HG02588 (cell line): ENCODE results near the gene GGA3.
A peak's percentile ranks its signal among the peaks of the same experiment; 100 is the strongest.

Experiments
- ATAC-seq: cut with Tn5 transposase; IDR thresholded peaks from one replicate; pipeline ENCODE4 v1.9.1; 2021; ENCODE audit warnings: mild to moderate bottlenecking, moderate library complexity; ENCODE audit not compliant: unreplicated experiment

Gene GGA3

GRCh38 chr17:75250009-75250471 lies 11.4 kb downstream of the GGA3 start:
- peak; percentile 86 for ATAC-seq

DNA sequence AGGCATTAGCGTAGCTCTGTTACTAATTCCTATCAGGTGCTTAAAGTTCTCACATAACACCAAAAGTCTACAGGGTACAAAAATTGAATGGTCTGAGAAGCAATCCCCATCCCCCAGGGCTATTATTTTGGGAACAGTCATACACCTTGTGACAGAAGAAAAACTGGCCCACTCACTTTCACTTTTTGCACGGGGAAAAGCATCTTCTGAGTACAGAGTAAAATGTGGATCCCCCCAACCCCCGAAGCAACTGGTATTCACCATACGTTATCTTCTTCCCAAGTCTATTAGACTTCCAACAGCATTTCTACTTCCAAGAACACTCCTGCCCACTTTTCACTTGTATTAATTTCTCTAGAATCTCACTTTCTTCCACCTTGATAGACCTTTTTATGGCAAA lies 11.8 kb downstream of the GGA3 start:
- no peak for ATAC-seq

- ATAC-seq: no peak
Measured at GRCh38 chr17:75246404-75246803, 15.0 kb downstream of the GGA3 start.

GRCh38 chr17:75245011-75245410 lies 16.4 kb downstream of the GGA3 start:
- ATAC-seq: no peak

DNA sequence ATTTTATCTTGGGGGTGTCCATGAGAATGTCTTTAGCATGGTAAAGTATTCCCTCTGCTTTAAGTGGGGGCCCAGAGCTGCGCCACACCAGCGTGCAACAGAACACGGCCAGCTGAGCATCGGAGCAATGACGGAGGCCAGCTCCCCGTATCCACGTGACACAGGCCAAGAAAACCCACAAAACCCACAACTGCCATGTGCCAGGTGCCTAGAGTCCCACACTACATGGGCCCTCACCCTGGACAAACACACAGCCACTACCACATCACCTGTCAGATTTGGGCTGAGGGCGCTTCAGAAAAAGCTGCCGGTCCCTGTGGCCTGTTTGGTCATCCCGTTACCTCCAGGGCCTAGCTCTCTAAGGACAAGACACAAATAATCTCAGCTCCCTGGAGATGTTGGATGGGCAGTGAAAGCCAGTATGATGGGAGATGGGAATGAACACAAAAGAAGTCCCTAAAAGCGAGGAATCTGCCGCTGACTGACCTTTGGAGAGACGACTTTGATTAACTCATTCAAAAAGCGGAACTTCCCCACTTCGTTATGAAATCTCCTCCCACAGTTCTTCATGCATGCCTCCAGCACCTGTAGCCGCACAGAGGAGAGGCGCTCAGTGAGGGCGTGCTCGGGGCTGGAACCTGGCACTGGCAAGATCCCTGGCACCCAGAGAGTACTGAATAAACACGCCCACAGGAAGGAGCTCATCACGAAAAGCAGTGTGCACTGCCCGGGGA lies 17.1 kb downstream of the GGA3 start:
- no peak for ATAC-seq

GRCh38 chr17:75242461-75243042 lies 18.9 kb downstream of the GGA3 start:
- ATAC-seq: no peak

DNA sequence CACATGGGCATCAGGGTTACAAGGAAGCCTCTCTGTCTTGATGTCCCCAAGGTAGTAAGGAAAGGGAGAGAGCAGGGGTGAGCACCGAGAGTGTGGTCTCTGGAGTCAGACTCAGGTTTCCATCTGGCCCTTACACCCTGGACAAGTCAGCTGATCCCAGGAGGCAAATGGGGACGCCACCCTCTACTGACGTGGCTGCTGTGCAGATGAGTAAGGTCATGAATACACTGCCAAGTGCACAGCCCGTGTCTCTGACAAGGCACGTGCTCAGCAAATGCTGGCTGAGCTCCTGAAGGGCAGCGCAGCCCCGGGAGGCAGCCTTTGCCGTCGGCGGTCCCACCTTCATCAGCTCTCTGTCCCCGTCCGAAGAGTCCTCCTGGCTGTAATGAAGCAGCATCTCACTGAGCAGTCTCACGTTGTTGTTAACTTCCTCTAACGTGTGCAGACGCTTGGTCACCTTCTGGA lies 19.4 kb downstream of the GGA3 start:
- no peak for ATAC-seq

GRCh38 chr17:75241502-75241901 lies 19.9 kb downstream of the GGA3 start:
- no peak for ATAC-seq

DNA sequence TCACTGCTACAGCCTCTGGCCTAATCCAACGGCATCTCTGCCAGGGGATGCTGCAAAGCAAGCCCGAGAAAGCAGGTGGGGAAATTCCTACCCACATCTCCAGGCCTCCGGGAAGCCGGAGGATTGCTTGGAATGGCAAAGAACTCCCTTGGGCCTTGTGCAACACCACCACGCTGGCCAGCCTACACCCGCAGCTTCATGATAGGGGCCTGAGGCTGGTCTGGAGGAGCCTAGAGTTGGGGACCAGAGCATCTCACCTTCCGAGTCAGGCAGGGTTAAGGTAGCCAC lies 20.3 kb downstream of the GGA3 start:
- no peak for ATAC-seq

DNA sequence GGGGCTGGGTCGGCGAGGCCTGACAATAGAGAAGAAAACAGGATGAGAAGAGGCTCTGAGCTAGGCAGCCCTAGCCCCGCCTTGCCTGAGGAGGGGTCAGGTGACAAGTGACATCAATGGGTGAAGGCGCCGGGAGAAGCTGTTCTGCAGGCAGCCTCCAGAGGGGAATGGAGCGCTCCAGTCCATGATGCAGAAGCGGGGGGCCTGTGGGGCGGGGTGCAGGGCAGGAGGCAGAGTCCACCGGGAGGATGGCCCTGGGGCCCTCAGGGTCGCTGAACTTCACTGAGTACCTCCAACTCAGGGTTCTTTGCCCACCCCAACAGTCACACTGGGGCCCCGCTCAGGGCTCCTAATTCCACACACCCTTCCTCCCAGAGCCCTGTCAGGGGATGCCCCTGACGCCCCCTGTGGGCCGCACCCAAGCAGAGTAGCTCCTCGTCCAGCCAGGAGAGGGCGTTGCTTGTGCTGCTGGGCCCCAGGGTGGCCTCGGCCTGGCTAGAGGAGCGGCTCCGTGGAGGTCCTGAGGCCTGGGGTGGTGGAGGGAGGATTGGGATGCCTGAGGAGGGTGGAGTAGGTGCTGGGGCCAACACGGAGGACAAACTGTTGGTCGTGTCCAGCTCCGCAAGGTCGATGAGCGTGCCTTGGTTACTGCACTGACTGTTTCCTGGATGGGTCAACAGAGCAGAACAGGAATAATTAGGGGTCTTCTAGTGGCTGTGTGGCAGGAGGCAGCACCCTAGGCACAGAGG lies 20.8 kb downstream of the GGA3 start:
- ATAC-seq: no peak

DNA sequence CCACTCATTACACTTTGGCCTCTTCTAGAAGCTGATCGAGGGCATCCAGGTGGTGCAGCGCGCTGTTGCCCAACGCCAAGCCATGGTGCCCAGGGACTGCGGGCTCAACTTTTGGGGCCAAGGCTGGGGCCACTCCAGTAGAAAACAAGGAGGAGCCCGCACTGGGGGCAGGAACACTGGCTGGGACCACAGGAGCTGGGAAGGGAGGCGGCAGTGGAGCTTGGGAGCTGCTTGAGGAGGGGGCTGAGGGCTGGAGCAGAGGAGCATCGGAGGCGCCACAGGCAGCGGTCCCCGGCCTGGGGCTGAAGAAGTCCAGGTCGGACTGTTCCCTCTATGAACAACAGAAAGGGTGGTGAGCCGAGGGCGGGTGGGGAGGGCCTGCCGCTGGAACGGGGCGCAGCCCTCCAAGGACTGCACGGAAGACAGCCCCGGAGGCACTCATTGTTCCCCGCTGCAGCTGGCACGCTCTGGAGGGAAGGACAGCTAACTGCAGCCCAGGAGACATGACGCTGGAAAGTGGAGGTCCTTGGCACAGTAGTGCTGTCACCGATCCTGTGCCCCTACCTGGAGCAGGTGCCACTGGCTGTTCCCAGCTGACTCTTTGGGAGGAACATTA lies 21.5 kb downstream of the GGA3 start:
- no peak for ATAC-seq

GRCh38 chr17:75239214-75239613 lies 22.2 kb downstream of the GGA3 start:
- no peak for ATAC-seq

GRCh38 chr17:75238684-75239191 lies 22.7 kb downstream of the GGA3 start:
- ATAC-seq: no peak

DNA sequence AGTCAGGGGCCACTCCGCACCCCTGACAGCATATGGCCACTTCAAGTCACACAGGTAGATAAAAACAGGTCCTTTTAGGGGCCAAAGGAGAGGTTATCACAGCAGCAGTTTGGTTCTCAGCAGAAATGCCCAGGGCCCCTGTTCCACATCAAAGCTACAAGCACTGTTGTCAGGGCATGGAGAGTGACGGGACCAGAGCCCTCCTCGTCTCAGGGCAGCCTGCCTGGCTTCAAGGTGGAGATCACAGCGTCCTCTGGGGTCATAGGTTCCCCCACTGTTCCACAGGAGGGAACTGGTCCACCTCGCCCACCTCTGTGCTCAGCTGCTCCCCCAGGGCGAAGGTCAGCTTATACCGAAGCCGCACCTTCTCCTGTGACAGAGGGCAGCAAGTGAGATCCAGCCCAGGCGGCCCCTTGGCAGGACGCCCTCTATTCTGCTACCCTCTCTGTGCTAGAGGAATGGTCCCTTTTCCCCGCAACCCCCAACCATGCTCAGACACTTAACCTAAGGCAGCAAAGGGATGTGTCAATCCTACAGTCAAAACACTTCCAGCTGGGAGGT lies 23.3 kb downstream of the GGA3 start:
- ATAC-seq: no peak

- ATAC-seq: no peak
Measured at GRCh38 chr17:75237100-75238014, 24.0 kb downstream of the GGA3 start.

DNA sequence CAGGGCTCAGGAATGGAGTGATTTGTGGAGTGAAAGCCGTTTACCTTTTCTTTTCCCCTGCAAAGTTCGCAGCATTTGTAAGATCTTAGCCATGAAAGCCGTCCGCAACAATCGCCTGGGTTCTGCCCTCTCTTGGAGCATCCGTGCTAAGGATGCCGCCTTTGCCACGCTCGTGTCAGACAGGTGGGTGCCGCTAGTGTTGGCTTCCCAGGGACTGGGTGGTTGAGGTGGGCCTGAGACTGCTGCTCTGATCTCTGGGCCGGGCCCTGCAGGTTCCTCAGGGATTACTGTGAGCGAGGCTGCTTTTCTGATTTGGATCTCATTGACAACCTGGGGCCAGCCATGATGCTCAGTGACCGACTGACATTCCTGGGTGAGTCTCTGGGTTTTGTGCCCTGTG lies 28.6 kb downstream of the GGA3 start:
- no peak for ATAC-seq

DNA sequence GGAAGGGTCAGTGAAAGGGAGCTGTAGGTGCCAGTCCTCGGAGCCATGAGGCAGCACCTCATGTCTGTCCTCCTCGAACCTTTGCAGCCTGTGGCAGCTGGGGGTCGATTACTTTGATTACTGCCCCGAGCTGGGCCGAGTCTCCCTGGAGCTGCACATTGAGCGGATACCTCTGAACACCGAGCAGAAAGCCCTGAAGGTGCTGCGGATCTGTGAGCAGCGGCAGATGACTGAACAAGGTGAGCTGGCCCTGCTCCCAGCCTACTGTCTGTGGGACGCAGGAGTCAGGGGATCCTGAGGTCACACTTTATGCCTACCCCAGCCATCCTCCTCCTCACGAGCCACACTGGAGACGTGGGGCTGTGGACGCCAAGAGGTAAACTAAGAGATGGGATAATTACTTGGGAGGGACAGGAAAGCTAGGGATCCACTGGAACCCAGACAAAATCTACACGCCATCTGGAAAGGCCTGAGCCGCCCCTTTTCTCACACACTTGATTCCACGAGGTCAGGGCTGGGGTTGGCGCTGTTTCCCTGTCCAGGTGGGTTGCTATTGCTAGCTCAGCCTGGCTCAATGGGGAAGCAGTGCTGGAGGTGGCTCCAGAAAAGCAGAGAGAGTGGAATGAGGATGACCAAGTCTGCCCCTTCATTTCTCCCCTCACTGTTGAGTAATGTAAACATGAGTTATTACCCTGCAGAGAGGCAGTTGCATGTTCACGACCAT lies 29.5 kb downstream of the GGA3 start:
- ATAC-seq: no peak

DNA sequence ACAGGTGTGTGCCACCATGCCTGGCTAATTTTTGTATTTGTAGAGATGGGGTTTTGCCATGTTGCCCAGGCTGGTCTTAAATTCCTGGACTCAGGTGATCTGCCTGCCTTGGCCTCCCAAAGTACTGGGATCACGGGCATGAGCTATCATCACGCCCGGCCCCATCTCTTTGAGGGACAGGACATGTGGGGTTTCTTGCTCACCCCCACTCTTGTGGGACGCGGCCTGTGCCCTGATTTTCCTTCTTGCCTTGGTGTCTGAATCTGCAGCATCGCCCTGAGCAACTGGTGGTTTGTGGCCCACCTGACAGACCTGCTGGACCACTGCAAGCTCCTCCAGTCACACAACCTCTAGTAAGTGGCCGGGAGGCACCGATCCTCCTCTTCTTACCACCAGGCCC lies 30.3 kb downstream of the GGA3 start:
- no peak for ATAC-seq

GRCh38 chr17:75228847-75229246 lies 32.6 kb downstream of the GGA3 start:
- ATAC-seq: no peak
